Adrenal gland (tissue), 5 donors: ENCODE measurements around the gene FRS2.

ENCODE experiments used
- CTCF ChIP-seq, 6 experiments: fragments of 450-650 bp in 4 of 6; fragments of 200-600 bp in 2 of 6; sonication (generic) in 1 of 6; IDR thresholded peaks; 1 replicate in 5 of 6; 2 replicates in 1 of 6; pipeline versions ENCODE4 v1.5.1 to v1.8.0; 2016 to 2021; ENCODE audit warnings: antibody characterized with exemption in 6 of 6, mild to moderate bottlenecking in 2 of 6, moderate library complexity in 1 of 6
- POLR2A ChIP-seq, 2 donors: fragments of 450-650 bp; IDR thresholded peaks; one replicate each; pipeline ENCODE4 v1.6.1; 2017; ENCODE audit warnings: antibody characterized with exemption in 2 of 2, mild to moderate bottlenecking in 2 of 2, moderate library complexity in 1 of 2
- donor health status: DM: no; HTN: no; CAD: no.

- no peak for TF ChIP-seq CTCF (IDR thresholded peaks at IDR 0.05)
- no peak for TF ChIP-seq POLR2A (IDR thresholded peaks at IDR 0.05)
These were observed 1.8 kb upstream of the FRS2 start for GRCh38 chr12:69468237-69469026.
